UCSD-AML1 (cell line): Measurements from ENCODE around the gene TGFB2.

Experiments
- DNase-seq: peaks from one replicate; lab custom pipeline; 2025; ENCODE audit not compliant: unreplicated experiment; lab: John Stamatoyannopoulos, UW

The TGFB2 gene

GRCh38 chr1:218459878-218460711 is 115.0 kb downstream of the TGFB2 start:
- DNase-seq: no peak

- no peak for DNase-seq
Observed at GRCh38 chr1:218461351-218461750, 116.2 kb downstream of the TGFB2 start.

GRCh38 chr1:218462116-218462515 is 117.0 kb downstream of the TGFB2 start:
- no peak for DNase-seq

- no peak for DNase-seq
Observed at GRCh38 chr1:218462587-218462986, 117.5 kb downstream of the TGFB2 start.

- no peak for DNase-seq
Observed at GRCh38 chr1:218463194-218464156, 118.3 kb downstream of the TGFB2 start.

- no peak for DNase-seq
Observed at GRCh38 chr1:218464871-218465270, 119.7 kb downstream of the TGFB2 start.

- DNase-seq: no peak
Observed at GRCh38 chr1:218466341-218467010, 121.3 kb downstream of the TGFB2 start.

- no peak for DNase-seq
Observed at GRCh38 chr1:218467101-218468072, 122.3 kb downstream of the TGFB2 start.

GRCh38 chr1:218468711-218469110 is 123.6 kb downstream of the TGFB2 start:
- no peak for DNase-seq

- DNase-seq: no peak
Observed at GRCh38 chr1:218472885-218473284, 127.7 kb downstream of the TGFB2 start.

GRCh38 chr1:218473522-218473921 is 128.4 kb downstream of the TGFB2 start:
- no peak for DNase-seq

GRCh38 chr1:218474128-218474527 is 129.0 kb downstream of the TGFB2 start:
- no peak for DNase-seq

GRCh38 chr1:218475275-218475674 is 130.1 kb downstream of the TGFB2 start:
- no peak for DNase-seq

GRCh38 chr1:218475699-218476098 is 130.6 kb downstream of the TGFB2 start:
- DNase-seq: no peak

GRCh38 chr1:218476385-218476784 is 131.2 kb downstream of the TGFB2 start:
- DNase-seq: no peak

- no peak for DNase-seq
Observed at GRCh38 chr1:218478336-218478735, 133.2 kb downstream of the TGFB2 start.

GRCh38 chr1:218479436-218480115 is 134.4 kb downstream of the TGFB2 start:
- DNase-seq: no peak

- DNase-seq: no peak
Observed at GRCh38 chr1:218480137-218480536, 135.0 kb downstream of the TGFB2 start.

- no peak for DNase-seq
Observed at GRCh38 chr1:218480588-218481099, 135.5 kb downstream of the TGFB2 start.
